HG03442 (cell line): ENCODE measurements around the gene NPIPA3.
"Not testable (repeated sequence)": the region's sequence is repeated elsewhere in the genome, so short reads cannot be mapped to it uniquely, and the experiment has no call there.

Source experiments
- ATAC-seq: cut with Tn5 transposase; IDR thresholded peaks from one replicate; pipeline ENCODE4 v1.9.1; 2021; ENCODE audit warnings: mild to moderate bottlenecking, moderate library complexity; ENCODE audit not compliant: unreplicated experiment

NPIPA3 gene

GRCh38 chr16:14741794-14742193 is 38.6 kb downstream of the NPIPA3 start:
- not testable (repeated sequence) for ATAC-seq

DNA sequence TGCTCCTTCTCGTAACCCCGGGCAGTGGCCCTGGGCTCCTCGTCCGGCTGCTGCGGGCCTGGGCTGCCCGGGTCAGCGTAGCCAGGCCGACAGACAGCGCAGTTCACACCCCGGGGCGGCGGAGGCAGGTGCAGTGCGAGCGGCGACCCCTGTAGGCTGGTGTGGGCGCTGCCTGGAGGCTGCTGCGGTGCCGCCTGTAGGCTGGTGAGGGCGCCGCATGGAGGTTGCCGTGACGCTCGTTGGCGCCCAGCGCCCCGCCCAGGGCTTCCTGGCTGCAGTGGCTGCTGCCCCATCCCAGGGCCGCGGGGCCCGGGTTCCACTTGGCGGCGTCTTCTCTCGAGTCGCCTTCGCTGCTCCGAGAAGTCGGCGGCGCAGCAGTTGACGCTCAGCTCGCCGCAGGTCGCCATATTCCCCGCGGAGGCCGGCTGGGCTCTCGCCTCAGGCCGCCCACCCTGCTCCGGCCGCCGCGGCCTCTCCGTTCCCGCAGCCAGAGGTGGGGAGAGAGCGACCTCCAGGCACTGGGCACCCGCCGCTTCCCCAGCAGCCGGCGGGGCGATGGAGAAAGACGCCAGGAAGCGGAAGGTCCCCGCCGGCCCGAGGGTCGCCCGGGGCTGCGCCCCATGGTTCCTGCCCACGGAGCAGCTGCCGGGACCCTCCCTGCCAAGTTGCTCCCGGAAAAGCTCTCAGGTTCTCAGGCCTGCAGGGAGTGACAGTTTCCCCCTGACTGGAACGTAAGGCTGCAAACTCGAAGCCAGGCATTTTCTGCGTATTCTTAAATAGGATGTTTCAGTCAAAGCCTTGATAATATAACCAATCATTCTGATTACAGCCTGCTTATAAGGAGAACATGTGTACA is 39.3 kb downstream of the NPIPA3 start, which contains the start of gene NPIPA2:
Gene NPIPA2 (plus strand): TSS at position 261 of the 856 bp plus-strand sequence. CDS start 5,533 bp downstream, outside the sequence.
- peak; percentile 98 for ATAC-seq

GRCh38 chr16:14773654-14774053 is 70.4 kb downstream of the NPIPA3 start:
- not testable (repeated sequence) for ATAC-seq

- not testable (repeated sequence) for ATAC-seq
Observed at GRCh38 chr16:14775624-14776023, 72.4 kb downstream of the NPIPA3 start.
